Measurements from ENCODE around the gene UBE2O. TPM values are rescaled to one million over a fixed set of nuclear protein-coding genes. Genes with fewer than 3 reads are reported as not detected.

UBE2O gene
- total RNA-seq, 1 donor from 2014 or later: 19.3 TPM

- Histone ChIP-seq H3K4me1 (no peaks in the 10 kb centered on the region), H3K4me3 (no peak overlapping the region), H3K27ac (no peak overlapping the region), H3K9me3 (no peaks in the 10 kb centered on the region), H3K27me3 (no peaks in the 10 kb centered on the region), H3K36me3 (peaks cover 9% of the 10 kb centered on the region)
- intact Hi-C loops (cut with DNase I): no loop called here
- ATAC-seq (no peak), DNase-seq (no peak)
- no peak for TF ChIP-seq CTCF (IDR thresholded peaks at IDR 0.05)
Measured at GRCh38 chr17:76480632-76481031, 27.7 kb upstream of the UBE2O start.

GRCh38 chr17:76479515-76480060, 26.6 kb upstream of the UBE2O start:
- no peaks in the 10 kb centered on the region for H3K9me3 ChIP-seq
- H3K27me3 ChIP-seq: no peaks in the 10 kb centered on the region
- no peak for TF ChIP-seq CTCF (IDR thresholded peaks at IDR 0.05)
- no peak overlapping the region for H3K4me3 ChIP-seq
- intact Hi-C loops (cut with DNase I): no loop called here
- H3K27ac ChIP-seq: no peak overlapping the region
- DNase-seq: no peak
- H3K4me1 ChIP-seq: no peaks in the 10 kb centered on the region
- H3K36me3 ChIP-seq: peaks cover 14% of the 10 kb centered on the region
- no peak for ATAC-seq

GRCh38 chr17:76478730-76479514, 26.0 kb upstream of the UBE2O start:
- peaks cover 21% of the 10 kb centered on the region for H3K36me3 ChIP-seq
- no peak for ATAC-seq
- intact Hi-C loops (cut with DNase I): no loop called here

GRCh38 chr17:76478097-76478496, 25.1 kb upstream of the UBE2O start:
- intact Hi-C loops (cut with DNase I): no loop called here
- H3K4me1 ChIP-seq: no peaks in the 10 kb centered on the region
- H3K27me3 ChIP-seq: no peaks in the 10 kb centered on the region
- ATAC-seq (no peak), DNase-seq (no peak)
- H3K9me3 ChIP-seq: no peaks in the 10 kb centered on the region
- TF ChIP-seq CTCF (IDR thresholded peaks at IDR 0.05): no peak
- no peak overlapping the region for H3K4me3 ChIP-seq
- no peak overlapping the region for H3K27ac ChIP-seq
- H3K36me3 ChIP-seq: peaks cover 29% of the 10 kb centered on the region

More at GRCh38 chr17:76478730-76479514, 26.0 kb upstream of the UBE2O start:
- no peak for TF ChIP-seq CTCF (IDR thresholded peaks at IDR 0.05)
- H3K4me3 ChIP-seq: no peak overlapping the region
- H3K9me3 ChIP-seq: no peaks in the 10 kb centered on the region
- H3K27ac ChIP-seq: no peak overlapping the region
- no peaks in the 10 kb centered on the region for H3K4me1 ChIP-seq
- no peaks in the 10 kb centered on the region for H3K27me3 ChIP-seq
- peak; percentile 43 for DNase-seq

- H3K36me3 ChIP-seq: peaks cover 34% of the 10 kb centered on the region
- TF ChIP-seq CTCF (IDR thresholded peaks at IDR 0.05): no peak
- ATAC-seq: no peak
- H3K4me1 ChIP-seq: no peaks in the 10 kb centered on the region
- H3K27ac ChIP-seq: no peak overlapping the region
- no peak overlapping the region for H3K4me3 ChIP-seq
- intact Hi-C loops (cut with DNase I): no loop called here
- no peaks in the 10 kb centered on the region for H3K9me3 ChIP-seq
- H3K27me3 ChIP-seq: no peaks in the 10 kb centered on the region
- DNase-seq: no peak
Measured at GRCh38 chr17:76477576-76477975, 24.6 kb upstream of the UBE2O start.
